HEK293 (cell line): ENCODE results near the gene TNFRSF13B.
A peak's percentile ranks its signal among the peaks of the same experiment; 100 is the strongest.
"Not testable (repeated sequence)": the region's sequence is repeated elsewhere in the genome, so short reads cannot be mapped to it uniquely, and the experiment has no call there.

ENCODE experiments used
- CTCF ChIA-PET: fragments of 350-600 bp; formaldehyde crosslinking; extraction: SDS; loops from one replicate; lab custom pipeline; 2021; ENCODE audit warnings: antibody characterized with exemption; lab: Yijun Ruan, JAX
- POLR2A ChIA-PET: fragments of 300-600 bp; formaldehyde crosslinking; extraction: SDS; loops from one replicate; lab custom pipeline; 2020; ENCODE audit warnings: antibody characterized with exemption, inconsistent platforms; lab: Yijun Ruan, JAX
- H3K27ac ChIP-seq: fragments of 200-500 bp; sonication (Bioruptor generic); 2 replicates; pipeline ENCODE4 v1.5.1; 2014; ENCODE audit warnings: low read depth, low read length, control low read depth, inconsistent platforms; ENCODE audit errors: extremely low read depth
- H3K36me3 ChIP-seq, 2 experiments: fragments of 200-500 bp in 1 of 2; sonication (Bioruptor generic) in 1 of 2; 1 replicate in 1 of 2; 2 replicates in 1 of 2; pipeline ENCODE4 v1.5.1; 2014 to 2017; ENCODE audit warnings: inconsistent platforms in 2 of 2, low read length in 2 of 2; ENCODE audit not compliant: control insufficient read depth in 2 of 2, insufficient read depth in 1 of 2
- H3K4me1 ChIP-seq: fragments of 200-500 bp; sonication (Bioruptor generic); 2 replicates; pipeline ENCODE4 v1.5.1; 2014; ENCODE audit warnings: mild to moderate bottlenecking, low read length, inconsistent platforms; ENCODE audit not compliant: control insufficient read depth, insufficient read depth
- H3K4me3 ChIP-seq: 2 replicates; pipeline ENCODE4 v1.5.1; 2011; ENCODE audit warnings: low read depth, mild to moderate bottlenecking, control low read depth, low read length, moderate library complexity
- H3K9me3 ChIP-seq: fragments of 200-500 bp; sonication (Bioruptor generic); 2 replicates; pipeline ENCODE4 v1.5.1; 2014; ENCODE audit warnings: low read depth, low read length, inconsistent platforms; ENCODE audit not compliant: control insufficient read depth, insufficient read depth
- GFI1B ChIP-seq: fragments of 450-650 bp; formaldehyde crosslinking; IDR thresholded peaks from 2 replicates; pipeline ENCODE4 v1.5.1; 2016; ENCODE audit warnings: missing biosample characterization, missing genetic modification characterization
- HOXA7 ChIP-seq: sonication (generic); formaldehyde crosslinking; IDR thresholded peaks from 2 replicates; pipeline ENCODE4 v1.8.1; 2022; ENCODE audit warnings: missing genetic modification reagents, borderline replicate concordance
- KLF1 ChIP-seq: fragments of 450-650 bp; formaldehyde crosslinking; IDR thresholded peaks from 2 replicates; pipeline ENCODE4 v1.5.1; 2016; ENCODE audit warnings: missing biosample characterization, missing genetic modification characterization
- KLF10 ChIP-seq: fragments of 450-650 bp; IDR thresholded peaks from 2 replicates; pipeline ENCODE4 v1.5.1; 2018; ENCODE audit warnings: missing biosample characterization, mild to moderate bottlenecking, missing genetic modification characterization
- SP7 ChIP-seq: fragments of 450-650 bp; formaldehyde crosslinking; IDR thresholded peaks from 2 replicates; pipeline ENCODE4 v1.5.1; 2016; ENCODE audit warnings: missing biosample characterization, missing genetic modification characterization
- TRIM28 ChIP-seq: IDR thresholded peaks from 2 replicates; pipeline ENCODE4 v1.6.1; 2011; ENCODE audit warnings: low read length, control low read depth, borderline replicate concordance
- ZIC2 ChIP-seq: fragments of 450-650 bp; formaldehyde crosslinking; IDR thresholded peaks from 2 replicates; pipeline ENCODE4 v1.5.1; 2016; ENCODE audit warnings: missing biosample characterization, missing genetic modification characterization
- ZNF146 ChIP-seq: fragments of 450-650 bp; formaldehyde crosslinking; IDR thresholded peaks from 2 replicates; pipeline ENCODE4 v1.5.1; 2016; ENCODE audit warnings: missing biosample characterization, missing genetic modification characterization
- ZNF184 ChIP-seq: fragments of 450-650 bp; IDR thresholded peaks from 2 replicates; pipeline ENCODE4 v1.5.1; 2018; ENCODE audit warnings: missing biosample characterization, mild to moderate bottlenecking, missing genetic modification characterization
- ZNF302 ChIP-seq: fragments of 450-650 bp; formaldehyde crosslinking; IDR thresholded peaks from 2 replicates; pipeline ENCODE4 v1.5.1; 2016; ENCODE audit warnings: missing biosample characterization, missing genetic modification characterization, low read depth
- ZNF404 ChIP-seq: fragments of 450-650 bp; formaldehyde crosslinking; IDR thresholded peaks from 2 replicates; pipeline ENCODE4 v1.5.1; 2017; ENCODE audit warnings: missing biosample characterization, missing genetic modification characterization
- ZNF48 ChIP-seq: fragments of 450-650 bp; formaldehyde crosslinking; IDR thresholded peaks from 2 replicates; pipeline ENCODE4 v1.5.1; 2016; ENCODE audit warnings: missing biosample characterization, missing genetic modification characterization
- ZNF664 ChIP-seq: fragments of 450-650 bp; formaldehyde crosslinking; IDR thresholded peaks from 2 replicates; pipeline ENCODE4 v1.5.1; 2016; ENCODE audit warnings: missing biosample characterization, missing genetic modification characterization
- ZNF747 ChIP-seq: fragments of 450-650 bp; formaldehyde crosslinking; IDR thresholded peaks from 2 replicates; pipeline ENCODE4 v1.5.1; 2016; ENCODE audit warnings: missing biosample characterization, missing genetic modification characterization
- ZNF830 ChIP-seq: fragments of 450-650 bp; IDR thresholded peaks from 2 replicates; pipeline ENCODE4 v1.5.0; 2018; ENCODE audit warnings: missing biosample characterization, missing genetic modification characterization, low read depth, mild to moderate bottlenecking, moderate library complexity
- ZXDB ChIP-seq: fragments of 450-650 bp; formaldehyde crosslinking; IDR thresholded peaks from 2 replicates; pipeline ENCODE4 v1.5.1; 2016; ENCODE audit warnings: missing biosample characterization, missing genetic modification characterization
- TF ChIP-seq, protein P1 (sequence below): fragments of 450-650 bp; formaldehyde crosslinking; IDR thresholded peaks from 2 replicates; pipeline ENCODE4 v1.5.1; 2017; ENCODE audit warnings: missing biosample characterization, missing genetic modification characterization

Gene TNFRSF13B

GRCh38 chr17:16981928-16982327 is 10.0 kb upstream of the TNFRSF13B start (continued):
- TF ChIP-seq KLF10 (tag by site-specific recombination): no peak
- TF ChIP-seq, all 188 proteins: peak for 0

DNA sequence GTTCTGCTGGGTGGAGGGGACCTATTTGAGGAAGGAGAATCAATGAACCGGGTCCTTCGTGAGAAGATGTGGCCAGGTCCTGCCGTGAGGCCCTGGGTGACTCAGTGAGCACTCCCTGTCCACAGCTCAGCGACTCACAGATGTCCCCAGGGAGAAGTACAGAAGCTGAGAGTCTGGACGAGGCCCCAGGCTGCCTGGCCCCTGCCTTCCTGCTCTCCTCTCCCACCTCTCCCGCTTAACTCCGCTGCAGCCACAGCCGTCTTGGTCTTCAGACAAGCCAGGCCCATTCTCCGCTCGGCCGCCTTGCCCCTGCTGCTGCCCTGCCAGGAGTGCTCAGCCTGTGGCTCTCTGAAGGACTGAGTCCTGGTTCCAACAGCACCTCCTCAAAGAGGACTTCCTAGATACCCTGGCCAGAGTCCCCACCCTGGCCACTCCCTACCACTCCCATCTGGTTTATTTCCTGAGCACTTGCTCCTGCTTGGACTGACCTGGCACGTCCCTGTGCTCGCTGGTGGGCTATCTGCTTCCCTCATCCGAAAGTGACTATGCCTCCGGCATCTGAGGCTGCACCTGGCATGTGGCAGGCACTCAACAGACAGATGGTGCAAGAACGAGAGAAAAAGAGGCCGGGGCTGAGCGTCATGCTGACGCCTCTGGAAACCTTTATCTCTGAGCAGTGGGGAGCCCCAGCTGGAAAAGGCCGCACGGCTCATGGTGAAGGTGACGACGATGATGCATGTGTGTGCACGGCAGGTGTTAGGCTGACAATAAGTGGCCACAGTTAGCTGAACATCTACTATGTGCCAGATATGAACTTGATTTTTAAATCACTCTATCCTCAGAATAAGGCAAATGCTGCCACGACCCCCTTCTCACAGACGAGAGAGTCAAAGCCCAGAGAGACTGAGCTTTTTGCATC is 9.2 kb upstream of the TNFRSF13B start:
- Histone ChIP-seq H3K36me3 (no peaks in the 10 kb centered on the region), H3K9me3 (no peaks in the 10 kb centered on the region), H3K4me1 (no peaks in the 10 kb centered on the region)
- CTCF ChIA-PET: interaction anchor here (1.0 to 3.5 kb wide), 3 partner anchors 9 to 38 kb away, joined by 3 to 30 read pairs (median 4); no protein-coding TSS in a partner anchor
- TF ChIP-seq ZIC2 (peak; percentile 73), KLF1 (tag by site-specific recombination) (peak; percentile 82), ZNF664 (tag by site-specific recombination) (peak; percentile 52), ZNF747 (no peak)
- TF ChIP-seq, all 188 proteins: peak for 3
- Histone ChIP-seq H3K27ac (no peak overlapping the region), H3K4me3 (no peak overlapping the region)
- POLR2A ChIA-PET: no interaction called here

- ChIA-PET CTCF (interaction anchor here (0.6 to 1.8 kb wide), 2 partner anchors 21 to 52 kb away, joined by 3 to 5 read pairs; no protein-coding TSS in a partner anchor), POLR2A (no interaction called here)
- no peaks in the 10 kb centered on the region for H3K36me3 ChIP-seq
These were observed 8.1 kb upstream of the TNFRSF13B start for GRCh38 chr17:16980061-16980460.

GRCh38 chr17:16979237-16979823 is 7.4 kb upstream of the TNFRSF13B start:
- not testable (repeated sequence) for H3K4me3 ChIP-seq, H3K4me1 ChIP-seq, H3K27ac ChIP-seq, H3K9me3 ChIP-seq, H3K36me3 ChIP-seq
- POLR2A ChIA-PET: interaction anchor here (0.6 to 0.7 kb wide), 2 partner anchors 13 to 103 kb away, joined by 3 to 6 read pairs; no protein-coding TSS in a partner anchor
- CTCF ChIA-PET: interaction anchor here (0.6 to 5.6 kb wide), 5 partner anchors 12 to 65 kb away, joined by 3 to 50 read pairs (median 5); no protein-coding TSS in a partner anchor

More at GRCh38 chr17:16980061-16980460, 8.1 kb upstream of the TNFRSF13B start:
- Histone ChIP-seq H3K4me3 (no peak overlapping the region), H3K27ac (no peak overlapping the region), H3K4me1 (no peaks in the 10 kb centered on the region), H3K9me3 (no peaks in the 10 kb centered on the region)
- TF ChIP-seq ZXDB: no peak
- TF ChIP-seq, all 188 proteins: peak for 0

DNA sequence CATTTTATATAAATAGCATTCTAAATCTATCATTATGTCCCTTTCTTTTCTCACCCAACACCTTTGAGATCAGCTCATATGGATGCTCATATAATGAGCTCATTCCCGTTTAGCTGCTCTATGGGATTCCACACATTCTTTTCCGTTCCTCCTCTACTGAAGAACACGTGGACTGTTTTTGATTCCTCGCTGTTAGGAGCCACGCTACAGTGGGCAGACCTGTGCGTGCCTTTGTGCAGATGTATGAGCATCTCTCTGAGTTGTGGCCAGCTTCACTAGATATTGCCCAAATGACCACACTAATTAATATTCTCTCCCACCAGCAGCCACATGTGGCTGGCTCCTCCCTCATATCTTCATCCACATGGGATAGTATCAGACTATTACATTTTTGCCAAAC is 6.0 kb upstream of the TNFRSF13B start:
- Histone ChIP-seq H3K27ac (no peak overlapping the region), H3K36me3 (no peaks in the 10 kb centered on the region), H3K9me3 (no peaks in the 10 kb centered on the region), H3K4me1 (no peaks in the 10 kb centered on the region), H3K4me3 (no peak overlapping the region)
- POLR2A ChIA-PET: interaction anchor here (0.6 kb wide), 1 partner anchor 454 kb away, joined by 7 read pairs; no protein-coding TSS in a partner anchor
- CTCF ChIA-PET: interaction anchor here (0.8 to 5.6 kb wide), 6 partner anchors 14 to 61 kb away, joined by 3 to 50 read pairs (median 6); no protein-coding TSS in a partner anchor
- TF ChIP-seq ZNF830 (tag by site-specific recombination): no peak
- TF ChIP-seq ZNF48 (tag by site-specific recombination): no peak
- TF ChIP-seq, protein P1, sequence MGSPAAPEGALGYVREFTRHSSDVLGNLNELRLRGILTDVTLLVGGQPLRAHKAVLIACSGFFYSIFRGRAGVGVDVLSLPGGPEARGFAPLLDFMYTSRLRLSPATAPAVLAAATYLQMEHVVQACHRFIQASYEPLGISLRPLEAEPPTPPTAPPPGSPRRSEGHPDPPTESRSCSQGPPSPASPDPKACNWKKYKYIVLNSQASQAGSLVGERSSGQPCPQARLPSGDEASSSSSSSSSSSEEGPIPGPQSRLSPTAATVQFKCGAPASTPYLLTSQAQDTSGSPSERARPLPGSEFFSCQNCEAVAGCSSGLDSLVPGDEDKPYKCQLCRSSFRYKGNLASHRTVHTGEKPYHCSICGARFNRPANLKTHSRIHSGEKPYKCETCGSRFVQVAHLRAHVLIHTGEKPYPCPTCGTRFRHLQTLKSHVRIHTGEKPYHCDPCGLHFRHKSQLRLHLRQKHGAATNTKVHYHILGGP (tag by site-specific recombination): no peak
- no peak for TF ChIP-seq HOXA7 (CRISPR knock-in tag)
- no peak for TF ChIP-seq GFI1B (tag by site-specific recombination)
- TF ChIP-seq ZNF184 (tag by site-specific recombination): no peak
- TF ChIP-seq ZNF146: no peak
- TF ChIP-seq TRIM28: no peak
- no peak for TF ChIP-seq KLF1 (tag by site-specific recombination)
- no peak for TF ChIP-seq SP7 (tag by site-specific recombination)
- no peak for TF ChIP-seq ZNF404
- TF ChIP-seq ZNF302 (tag by site-specific recombination): no peak
